IMR-90 (cell line): ENCODE measurements around the gene KLHL8. TPM values are rescaled to one million over a fixed set of nuclear protein-coding genes. Genes with fewer than 3 reads are reported as not detected.

Experiments used
- ATAC-seq: fragments of 200-7000 bp; cut with Tn5 transposase; 2 replicates; pipeline ENCODE4 v1.9.1; 2020; ENCODE audit warnings: low read depth, mild to moderate bottlenecking, moderate library complexity
- BruUV-seq: library from RNA; stranded (reverse); fragments of 400-500 nt; replicated peaks from 2 replicates; lab custom pipeline; 2021; lab: Mats Ljungman, UMichigan
- CTCF ChIA-PET: fragments of 300-600 bp; formaldehyde crosslinking; extraction: SDS; loops from one replicate; lab custom pipeline; 2021; ENCODE audit warnings: antibody characterized with exemption; lab: Yijun Ruan, JAX
- POLR2A ChIA-PET: fragments of 300-600 bp; sonication (Branson Sonifier 250); formaldehyde crosslinking; loops from one replicate; lab custom pipeline; 2022; ENCODE audit warnings: antibody characterized with exemption; ENCODE audit not compliant: unreplicated experiment; lab: Charles Lee
- DNase-seq: peaks from one replicate; pipeline ENCODE4 v3.0.0; 2013
- H2AFZ ChIP-seq: replicated peaks from 2 replicates; pipeline ENCODE3; 2013; ENCODE audit warnings: low read length, mild to moderate bottlenecking; ENCODE audit not compliant: poor library complexity
- H2AK5ac ChIP-seq: 2 replicates; pipeline ENCODE4 v1.6.1; 2013; ENCODE audit warnings: low read depth, low read length, inconsistent platforms
- H2AK9ac ChIP-seq: replicated peaks from 2 replicates; pipeline ENCODE3; 2013; ENCODE audit warnings: mild to moderate bottlenecking, low read depth, low read length, moderate library complexity; ENCODE audit not compliant: poor library complexity
- H2BK120ac ChIP-seq: 2 replicates; pipeline ENCODE4 v1.6.1; 2013; ENCODE audit warnings: low read depth, low read length, inconsistent platforms
- H2BK15ac ChIP-seq: 3 replicates; pipeline ENCODE4 v1.6.1; 2013; ENCODE audit warnings: low read depth, low read length, inconsistent platforms
- H2BK20ac ChIP-seq: 2 replicates; pipeline ENCODE4 v1.6.1; 2013; ENCODE audit warnings: low read depth, mild to moderate bottlenecking, inconsistent platforms, low read length, moderate library complexity
- H2BK5ac ChIP-seq: 2 replicates; pipeline ENCODE4 v1.6.1; 2013; ENCODE audit warnings: mild to moderate bottlenecking, low read depth, low read length, inconsistent platforms; ENCODE audit not compliant: poor library complexity, severe bottlenecking
- H3K14ac ChIP-seq: replicated peaks from 2 replicates; pipeline ENCODE4 v1.6.1; 2013; ENCODE audit warnings: low read depth, low read length, inconsistent platforms
- H3K18ac ChIP-seq: 2 replicates; pipeline ENCODE4 v1.6.1; 2013; ENCODE audit warnings: low read depth, low read length, control low read depth
- H3K23ac ChIP-seq: 2 replicates; pipeline ENCODE4 v1.6.1; 2013; ENCODE audit warnings: low read depth, low read length, inconsistent platforms
- H3K27ac ChIP-seq: 2 replicates; pipeline ENCODE4 v1.5.1; 2013; ENCODE audit warnings: mild to moderate bottlenecking, control low read depth, low read length; ENCODE audit not compliant: insufficient read depth
- H3K27me3 ChIP-seq: 2 replicates; pipeline ENCODE4 v1.6.1; 2013; ENCODE audit warnings: low read length; ENCODE audit not compliant: control insufficient read depth, insufficient read depth
- H3K36me3 ChIP-seq: 2 replicates; pipeline ENCODE4 v1.6.1; 2013; ENCODE audit warnings: low read length, mixed read lengths; ENCODE audit not compliant: control insufficient read depth, insufficient read depth
- H3K4ac ChIP-seq: 2 replicates; pipeline ENCODE4 v1.6.1; 2013; ENCODE audit warnings: low read depth, low read length, inconsistent platforms
- H3K4me1 ChIP-seq: 2 replicates; pipeline ENCODE4 v1.6.1; 2013; ENCODE audit warnings: low read length, mixed read lengths; ENCODE audit not compliant: control insufficient read depth, insufficient read depth
- H3K4me2 ChIP-seq: 2 replicates; pipeline ENCODE4 v1.6.1; 2013; ENCODE audit warnings: low read depth, mild to moderate bottlenecking, control low read depth, low read length, moderate library complexity
- H3K4me3 ChIP-seq: 2 replicates; pipeline ENCODE4 v1.5.1; 2013; ENCODE audit warnings: low read depth, mild to moderate bottlenecking, control low read depth, low read length, moderate library complexity; ENCODE audit not compliant: insufficient read depth
- H3K56ac ChIP-seq: 2 replicates; pipeline ENCODE4 v1.6.1; 2013; ENCODE audit warnings: low read length, inconsistent platforms; ENCODE audit not compliant: insufficient read depth; ENCODE audit errors: extremely low read depth
- H3K79me1 ChIP-seq, 2 experiments: 2 replicates each; pipeline ENCODE4 v1.6.1; 2013; ENCODE audit warnings: low read length in 2 of 2, inconsistent platforms in 1 of 2, low read depth in 1 of 2
- H3K9ac ChIP-seq: 2 replicates; pipeline ENCODE4 v1.6.1; 2013; ENCODE audit warnings: low read depth, low read length, control low read depth
- H3K9me1 ChIP-seq: 2 replicates; pipeline ENCODE4 v1.6.1; 2013; ENCODE audit warnings: low read length, inconsistent platforms; ENCODE audit not compliant: insufficient read depth
- H3K9me3 ChIP-seq: 2 replicates; pipeline ENCODE4 v1.6.1; 2013; ENCODE audit warnings: low read length; ENCODE audit not compliant: control insufficient read depth, insufficient read depth
- H4K20me1 ChIP-seq: 2 replicates; pipeline ENCODE4 v1.6.1; 2013; ENCODE audit warnings: low read length, inconsistent platforms; ENCODE audit not compliant: insufficient read depth
- H4K5ac ChIP-seq: 2 replicates; pipeline ENCODE4 v1.6.1; 2013; ENCODE audit warnings: mild to moderate bottlenecking, low read depth, low read length, control low read depth
- H4K8ac ChIP-seq, 2 experiments: 2 replicates each; pipeline ENCODE4 v1.6.1; 2013; ENCODE audit warnings: low read depth in 2 of 2, low read length in 2 of 2, control low read depth in 1 of 2, inconsistent platforms in 1 of 2
- H4K91ac ChIP-seq: 2 replicates; pipeline ENCODE4 v1.6.1; 2013; ENCODE audit warnings: low read depth, low read length, inconsistent platforms; ENCODE audit not compliant: insufficient read depth
- CEBPB ChIP-seq: IDR thresholded peaks from 2 replicates; pipeline ENCODE4 v1.6.1; 2012; ENCODE audit warnings: low read depth, low read length, improper control_type of control experiment
- RCOR1 ChIP-seq: IDR thresholded peaks from 2 replicates; pipeline ENCODE4 v1.6.1; 2012; ENCODE audit warnings: mild to moderate bottlenecking, low read length, improper control_type of control experiment; ENCODE audit not compliant: insufficient replicate concordance
- SMC3 ChIP-seq: fragments of 150-350 bp; IDR thresholded peaks from 2 replicates; pipeline ENCODE4 v1.6.1; 2016; ENCODE audit warnings: low read depth, mild to moderate bottlenecking, antibody characterized with exemption, low read length, moderate library complexity
- WGBS, 2 experiments: methylation state at CpG; one replicate each; pipeline versions ENCODE4 v1.1.5 to v1.1.7; 2013; ENCODE audit warnings: missing lambda C conversion rate in 2 of 2; ENCODE audit not compliant: insufficient read length in 1 of 2; ENCODE audit errors: extremely low coverage in 2 of 2; 5-methylcytosine and 5-hydroxymethylcytosine counted together
- dilution Hi-C: fragments of 300-500 bp; cut with HindIII; formaldehyde crosslinking; loops from one replicate; pipeline ENCODE4 v1.14.3; 2018; ENCODE audit warnings: low sequenced_read_pairs; ENCODE audit not compliant: unreplicated experiment
- in situ Hi-C: fragments of 300-500 bp; cut with MboI; formaldehyde crosslinking; loops from 3 replicates; pipeline ENCODE4 v1.14.3; 2019; ENCODE audit warnings: low sequenced_read_pairs, inconsistent platforms, mixed read lengths
- intact Hi-C: fragments of 100-400 bp; cut with micrococcal nuclease; formaldehyde crosslinking; loops from 2 replicates; pipeline ENCODE4 v1.10.0; 2022
- polyA plus RNA-seq, 3 experiments: library from polyadenylated mRNA; depleted of rRNA; stranded (reverse); fragments of >200 nt; gene quantifications; 2 replicates each; pipeline ENCODE4 v1.2.3, GENCODE V29; 2012; ENCODE audit warnings: low replicate concordance in 1 of 3
- total RNA-seq: library from RNA; depleted of rRNA; stranded (reverse); fragments of >200 nt; gene quantifications from 2 replicates; pipeline ENCODE4 v1.2.3, GENCODE V29; 2012

The KLHL8 gene
- total and polyA plus RNA-seq, 2 of the 4 experiments (the other 2 are of a cell fraction), result 3.1 to 9.5 TPM

DNA sequence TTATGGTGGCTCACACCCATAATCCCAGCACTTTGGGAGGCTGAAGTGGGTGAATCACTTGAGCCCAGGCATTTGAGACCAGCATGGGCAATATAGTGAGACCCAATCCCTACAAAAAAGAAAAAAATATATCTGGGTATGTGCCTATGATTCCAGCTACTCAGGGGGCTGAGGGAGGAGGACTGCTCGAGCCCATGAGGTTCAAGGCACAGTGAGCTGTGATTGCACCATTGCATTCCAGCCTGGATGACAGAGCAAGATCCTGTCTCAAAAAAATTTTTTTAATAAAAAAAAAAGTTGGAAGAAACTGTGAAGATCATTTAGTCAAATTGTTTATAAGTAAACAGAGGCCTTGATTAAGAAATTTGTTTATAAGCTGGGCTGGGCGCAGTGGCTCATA is 39.7 kb downstream of the KLHL8 start:
- Histone ChIP-seq H2BK15ac (no peak overlapping the region), H3K9me3 (no peaks in the 10 kb centered on the region), H4K20me1 (no peaks in the 10 kb centered on the region), H2BK5ac (no peak overlapping the region), H3K4me3 (no peak overlapping the region), H3K9me1 (peaks cover 7% of the 10 kb centered on the region), H3K4ac (no peak overlapping the region), H2AK9ac (no peak overlapping the region), H2AFZ (no peak overlapping the region), H4K91ac (no peak overlapping the region), H3K27ac (no peak overlapping the region), H3K36me3 (0 out of 2 replicates have a peak, but pooled peaks cover 1% of the 10 kb centered on the region), H2BK20ac (no peak overlapping the region), H2AK5ac (no peak overlapping the region), H3K9ac (no peak overlapping the region), H3K18ac (no peak overlapping the region), H3K4me2 (no peak overlapping the region), H3K27me3 (no peaks in the 10 kb centered on the region), H3K79me1 (peaks cover 0 to 11% of the 10 kb centered on the region in 2 experiments; a peak in 2 of 4 replicates), H3K4me1 (no peaks in the 10 kb centered on the region), H4K8ac (no peak overlapping the region), H3K23ac (no peak overlapping the region), H3K14ac (no peak overlapping the region), H4K5ac (no peak overlapping the region), H3K56ac (no peak overlapping the region), H2BK120ac (no peak overlapping the region)
- DNase-seq (peak; percentile 12), ATAC-seq (peak; percentile 64)
- dilution Hi-C loops, result no loop called here
- intact Hi-C loops, result no loop called here
- BruUV-seq, result no TSS peak
- ChIA-PET POLR2A (no interaction called here), CTCF (interaction anchor here (0.7 kb wide), 1 partner anchor 192 kb away, joined by 3 read pairs; no protein-coding TSS in a partner anchor)
- WGBS, 2 experiments, result no CpG with 5 or more reads among the region's 2 CpGs
- TF ChIP-seq RCOR1, result no peak
- TF ChIP-seq SMC3, result no peak
- peak; percentile 24; the same call in 1 of the 2 replicates for TF ChIP-seq CEBPB
- in situ Hi-C loops, result no loop called here
